ENCODE data around the gene ADAMTS8.

GRCh38 chr11:130452176-130452575 is 23.8 kb upstream of the ADAMTS8 start:
- TF ChIP-seq RARB (CRISPR knock-in tag; IDR thresholded peaks at IDR 0.05) (no peak), ZFP30 (CRISPR knock-in tag; IDR thresholded peaks at IDR 0.05) (no peak), TCF4 (CRISPR knock-in tag; IDR thresholded peaks at IDR 0.05; ENCODE audit: borderline replicate concordance) (no peak), ZNF8 (CRISPR knock-in tag; IDR thresholded peaks at IDR 0.05) (no peak), ZFP3 (CRISPR knock-in tag; IDR thresholded peaks at IDR 0.05) (no peak), CREB5 (CRISPR knock-in tag; IDR thresholded peaks at IDR 0.05; ENCODE audit: low read depth) (no peak), GLIS3 (CRISPR knock-in tag; IDR thresholded peaks at IDR 0.05) (no peak), ZC3H10 (CRISPR knock-in tag; IDR thresholded peaks at IDR 0.05) (no peak), SNAI2 (CRISPR knock-in tag; IDR thresholded peaks at IDR 0.05) (no peak)
